Panc1 (cell line): ENCODE results near the gene BTG3.

Source experiments
- POLR2AphosphoS5 ChIP-seq: IDR thresholded peaks from 2 replicates; pipeline ENCODE4 v1.6.1; 2012; ENCODE audit warnings: mild to moderate bottlenecking, low read depth, low read length, moderate library complexity
- SIN3A ChIP-seq: IDR thresholded peaks from 2 replicates; pipeline ENCODE4 v1.6.1; 2012; ENCODE audit warnings: low read depth, mild to moderate bottlenecking, low read length, moderate library complexity, borderline replicate concordance; ENCODE audit not compliant: insufficient read depth
- TF ChIP-seq, protein P1 (sequence below): fragments of 450-650 bp; IDR thresholded peaks from 2 replicates; pipeline ENCODE4 v1.5.1; 2017; ENCODE audit warnings: mild to moderate bottlenecking

DNA sequence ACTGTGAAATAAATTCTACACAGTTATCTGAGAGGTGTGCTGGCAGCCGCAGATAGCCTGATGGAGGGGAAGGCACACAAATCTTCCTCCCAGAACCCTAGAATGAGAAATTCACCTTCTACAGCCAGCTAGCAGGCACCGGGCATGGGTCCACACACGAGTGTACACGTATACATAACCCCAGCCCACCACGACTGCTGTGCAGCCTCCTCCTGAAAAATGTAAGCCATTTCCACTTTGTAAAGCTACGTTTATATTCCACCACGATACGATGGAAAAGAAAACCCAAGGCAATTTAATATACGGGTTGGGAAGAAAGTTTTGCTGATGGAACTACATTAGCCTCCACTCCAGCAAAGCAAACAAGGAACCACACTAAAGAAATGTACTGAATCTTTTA, 1.8 kb downstream of the BTG3 start:
- TF ChIP-seq, protein P1, sequence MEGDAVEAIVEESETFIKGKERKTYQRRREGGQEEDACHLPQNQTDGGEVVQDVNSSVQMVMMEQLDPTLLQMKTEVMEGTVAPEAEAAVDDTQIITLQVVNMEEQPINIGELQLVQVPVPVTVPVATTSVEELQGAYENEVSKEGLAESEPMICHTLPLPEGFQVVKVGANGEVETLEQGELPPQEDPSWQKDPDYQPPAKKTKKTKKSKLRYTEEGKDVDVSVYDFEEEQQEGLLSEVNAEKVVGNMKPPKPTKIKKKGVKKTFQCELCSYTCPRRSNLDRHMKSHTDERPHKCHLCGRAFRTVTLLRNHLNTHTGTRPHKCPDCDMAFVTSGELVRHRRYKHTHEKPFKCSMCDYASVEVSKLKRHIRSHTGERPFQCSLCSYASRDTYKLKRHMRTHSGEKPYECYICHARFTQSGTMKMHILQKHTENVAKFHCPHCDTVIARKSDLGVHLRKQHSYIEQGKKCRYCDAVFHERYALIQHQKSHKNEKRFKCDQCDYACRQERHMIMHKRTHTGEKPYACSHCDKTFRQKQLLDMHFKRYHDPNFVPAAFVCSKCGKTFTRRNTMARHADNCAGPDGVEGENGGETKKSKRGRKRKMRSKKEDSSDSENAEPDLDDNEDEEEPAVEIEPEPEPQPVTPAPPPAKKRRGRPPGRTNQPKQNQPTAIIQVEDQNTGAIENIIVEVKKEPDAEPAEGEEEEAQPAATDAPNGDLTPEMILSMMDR, result no peak
- TF ChIP-seq POLR2AphosphoS5, result no peak
- TF ChIP-seq SIN3A, result no peak
